GM21367 (cell line): ENCODE measurements around the gene TYROBP.
"Not testable (repeated sequence)": the region's sequence is repeated elsewhere in the genome, so short reads cannot be mapped to it uniquely, and the experiment has no call there.

Experiments
- ATAC-seq: cut with Tn5 transposase; IDR thresholded peaks from one replicate; pipeline ENCODE4 v1.9.1; 2021; ENCODE audit not compliant: unreplicated experiment

The TYROBP gene

GRCh38 chr19:35908010-35908441, at the start of gene TYROBP:
TYROBP (minus strand) TSS chr19:35908295; CDS start chr19:35908228, 67 bp downstream.
- ATAC-seq = no peak

- not testable (repeated sequence) for ATAC-seq
Observed at GRCh38 chr19:35957411-35957810, 49.3 kb upstream of the TYROBP start.

GRCh38 chr19:35955881-35956634, 48.0 kb upstream of the TYROBP start:
- no peak for ATAC-seq

- no peak for ATAC-seq
Observed at GRCh38 chr19:35949131-35949530, 41.0 kb upstream of the TYROBP start.

- ATAC-seq = no peak
Observed at GRCh38 chr19:35946203-35946602, 38.1 kb upstream of the TYROBP start.

- no peak for ATAC-seq
Observed at GRCh38 chr19:35945121-35945790, 37.2 kb upstream of the TYROBP start.

- no peak for ATAC-seq
Observed at GRCh38 chr19:35944556-35944955, 36.5 kb upstream of the TYROBP start.

- ATAC-seq = no peak
Observed at GRCh38 chr19:35943321-35944301, 35.5 kb upstream of the TYROBP start.

GRCh38 chr19:35942235-35942634, 34.1 kb upstream of the TYROBP start:
- ATAC-seq = no peak

GRCh38 chr19:35940839-35941238, 32.7 kb upstream of the TYROBP start:
- no peak for ATAC-seq

GRCh38 chr19:35940078-35940775, 32.1 kb upstream of the TYROBP start:
- no peak for ATAC-seq

- no peak for ATAC-seq
Observed at GRCh38 chr19:35939307-35940077, 31.4 kb upstream of the TYROBP start.

- no peak for ATAC-seq
Observed at GRCh38 chr19:35938282-35939224, 30.5 kb upstream of the TYROBP start.

GRCh38 chr19:35937345-35938281, 29.5 kb upstream of the TYROBP start:
- no peak for ATAC-seq

- ATAC-seq = no peak
Observed at GRCh38 chr19:35936738-35937268, 28.7 kb upstream of the TYROBP start.

- ATAC-seq = no peak
Observed at GRCh38 chr19:35935911-35936737, 28.0 kb upstream of the TYROBP start, which contains the start of gene LRFN3. LRFN3 (plus strand) TSS chr19:35936374; CDS start chr19:35939426, 3,052 bp downstream.
